Prostate gland (tissue), 2 donors: ENCODE results near the gene CD200. TPM values are rescaled to one million over a fixed set of nuclear protein-coding genes. Genes with fewer than 3 reads are reported as not detected.

Experiments
- DNase-seq: peaks from one replicate; pipeline ENCODE4 v3.0.0-alpha.2; 2019; ENCODE audit warnings: low spot score
- H3K27ac ChIP-seq, 2 donors: fragments of 200-600 bp; sonication (generic); 2 replicates each; pipeline ENCODE4 v1.5.1; 2017 to 2019
- H3K27me3 ChIP-seq: fragments of 200-600 bp; sonication (generic); replicated peaks from 2 replicates; pipeline ENCODE4 v1.5.1; 2019; ENCODE audit not compliant: insufficient read depth
- H3K36me3 ChIP-seq, 2 donors: fragments of 200-600 bp; sonication (generic); 1 replicate in 1 of 2; 2 replicates in 1 of 2; pipeline versions ENCODE4 v1.5.1 to v1.8.1; 2017 to 2019
- H3K4me1 ChIP-seq: fragments of 200-600 bp; sonication (generic); replicated peaks from 2 replicates; pipeline ENCODE4 v1.5.1; 2019
- H3K4me3 ChIP-seq, 2 donors: fragments of 200-600 bp; sonication (generic); 2 replicates each; pipeline ENCODE4 v1.5.1; 2017 to 2019
- H3K9me3 ChIP-seq: fragments of 200-600 bp; sonication (generic); 2 replicates; pipeline ENCODE4 v1.5.1; 2017
- CTCF ChIP-seq, 4 experiments: fragments of 200-600 bp in 2 of 4; fragments of 450-650 bp in 2 of 4; sonication (generic) in 2 of 4; IDR thresholded peaks; 1 replicate in 3 of 4; 2 replicates in 1 of 4; pipeline ENCODE4 v1.5.1; 2016 to 2019; ENCODE audit warnings: antibody characterized with exemption in 4 of 4, mild to moderate bottlenecking in 2 of 4, moderate library complexity in 2 of 4
- POLR2A ChIP-seq: fragments of 450-650 bp; IDR thresholded peaks from one replicate; pipeline ENCODE4 v1.6.1; 2016; ENCODE audit warnings: antibody characterized with exemption, mild to moderate bottlenecking
- POLR2AphosphoS5 ChIP-seq: sonication (generic); formaldehyde crosslinking; IDR thresholded peaks from one replicate; pipeline ENCODE4 v1.6.1; 2017; ENCODE audit warnings: antibody characterized with exemption
- WGBS: methylation state at CpG from one replicate; pipeline ENCODE4 v1.1.5; 2018; 5-methylcytosine and 5-hydroxymethylcytosine counted together
- intact Hi-C: fragments of 100-400 bp; cut with DNase I; formaldehyde crosslinking; loops from one replicate; pipeline ENCODE4 v1.14.2; 2022
- total RNA-seq, 2 donors: library from RNA; depleted of rRNA; stranded (reverse); fragments of >200 nt; gene quantifications; one replicate each; pipeline ENCODE4 v1.1.0, GENCODE V29; 2016

The CD200 gene
- total RNA-seq, 2 donors from 2014 or later, result 5.2 to 6.3 TPM

GRCh38 chr3:112335434-112335781 is 2.5 kb downstream of the CD200 start:
- no peaks in the 10 kb centered on the region for H3K9me3 ChIP-seq
- no peak for DNase-seq
- H3K4me3 ChIP-seq, result no peak overlapping the region
- H3K27me3 ChIP-seq, result no peaks in the 10 kb centered on the region
- H3K4me1 ChIP-seq, result no peaks in the 10 kb centered on the region
- H3K27ac ChIP-seq, result no peak overlapping the region
- H3K36me3 ChIP-seq, result no peaks in the 10 kb centered on the region
- WGBS, result 94% methylated on average over 2 of the region's 2 CpGs
- no peak for TF ChIP-seq POLR2A
- no peak for TF ChIP-seq CTCF (IDR thresholded peaks at IDR 0.05)
- no peak for TF ChIP-seq POLR2AphosphoS5
- intact Hi-C loops, result loop anchor here (5.0 kb wide), 1 partner anchor 57 kb away; no protein-coding TSS in a partner anchor

- intact Hi-C loops, result loop anchor here (5.0 kb wide), 1 partner anchor 54 kb away; no protein-coding TSS in a partner anchor
- no peaks in the 10 kb centered on the region for H3K9me3 ChIP-seq
- H3K36me3 ChIP-seq, result no peaks in the 10 kb centered on the region
- H3K4me3 ChIP-seq, result no peak overlapping the region
- 77% methylated on average over 6 of the region's 6 CpGs for WGBS
- H3K27ac ChIP-seq, result no peak overlapping the region
- H3K4me1 ChIP-seq, result no peaks in the 10 kb centered on the region
- DNase-seq, result no peak
- H3K27me3 ChIP-seq, result no peaks in the 10 kb centered on the region
- TF ChIP-seq CTCF (IDR thresholded peaks at IDR 0.05), result no peak
- TF ChIP-seq POLR2AphosphoS5, result no peak
- no peak for TF ChIP-seq POLR2A
Measured at GRCh38 chr3:112338021-112338726, 5.2 kb downstream of the CD200 start.

GRCh38 chr3:112338727-112339056 is 5.7 kb downstream of the CD200 start:
- Histone ChIP-seq H3K27me3 (no peaks in the 10 kb centered on the region), H3K36me3 (no peaks in the 10 kb centered on the region), H3K4me1 (no peaks in the 10 kb centered on the region), H3K4me3 (no peak overlapping the region), H3K27ac (no peak overlapping the region), H3K9me3 (no peaks in the 10 kb centered on the region)
- intact Hi-C loops, result loop anchor here (5.0 kb wide), 1 partner anchor 54 kb away; no protein-coding TSS in a partner anchor
- no peak for DNase-seq
- 72% methylated on average over 2 of the region's 2 CpGs for WGBS
- TF ChIP-seq POLR2A, result no peak
- no peak for TF ChIP-seq POLR2AphosphoS5
- no peak for TF ChIP-seq CTCF (IDR thresholded peaks at IDR 0.05)

GRCh38 chr3:112339134-112339533 is 6.2 kb downstream of the CD200 start:
- intact Hi-C loops, result loop anchor here (5.0 kb wide), 1 partner anchor 53 kb away; no protein-coding TSS in a partner anchor
- H3K4me3 ChIP-seq, result no peak overlapping the region
- no peak overlapping the region for H3K27ac ChIP-seq
- TF ChIP-seq POLR2AphosphoS5 (no peak), POLR2A (no peak), CTCF (IDR thresholded peaks at IDR 0.05) (no peak)
- DNase-seq, result no peak
- H3K4me1 ChIP-seq, result no peaks in the 10 kb centered on the region
- no peaks in the 10 kb centered on the region for H3K9me3 ChIP-seq
- no peaks in the 10 kb centered on the region for H3K36me3 ChIP-seq
- H3K27me3 ChIP-seq, result no peaks in the 10 kb centered on the region

GRCh38 chr3:112339609-112340008 is 6.7 kb downstream of the CD200 start:
- 95% methylated on average over 2 of the region's 2 CpGs for WGBS
- Histone ChIP-seq H3K27me3 (no peaks in the 10 kb centered on the region), H3K36me3 (no peaks in the 10 kb centered on the region), H3K4me3 (no peak overlapping the region), H3K9me3 (no peaks in the 10 kb centered on the region), H3K27ac (no peak overlapping the region), H3K4me1 (no peaks in the 10 kb centered on the region)
- no peak for TF ChIP-seq POLR2A
- TF ChIP-seq CTCF (IDR thresholded peaks at IDR 0.05), result no peak
- TF ChIP-seq POLR2AphosphoS5, result no peak
- DNase-seq, result no peak
- intact Hi-C loops, result loop anchor here (5.0 kb wide), 1 partner anchor 53 kb away; no protein-coding TSS in a partner anchor
